DOHH2 (cell line): Measurements from ENCODE around the gene BSN.

Source experiments
- H3F3A ChIP-seq: fragments of 200-600 bp; sonication (generic), shearing (Covaris generic); 2 replicates; pipeline ENCODE4 v1.6.0; 2016; ENCODE audit warnings: antibody characterized with exemption, mild to moderate bottlenecking; ENCODE audit not compliant: control insufficient read depth, insufficient read depth
- H3K27ac ChIP-seq: fragments of 200-600 bp; sonication (generic); 2 replicates; pipeline ENCODE4 v1.5.1; 2014; ENCODE audit warnings: low read depth, mild to moderate bottlenecking, low read length, moderate library complexity
- H3K27me3 ChIP-seq: fragments of 200-600 bp; sonication (generic); 2 replicates; pipeline ENCODE4 v1.6.1; 2014; ENCODE audit warnings: mild to moderate bottlenecking, low read length, mixed read lengths; ENCODE audit not compliant: control insufficient read depth
- H3K36me3 ChIP-seq: fragments of 200-600 bp; sonication (generic); 2 replicates; pipeline ENCODE4 v1.6.1; 2014; ENCODE audit warnings: mild to moderate bottlenecking, low read length, moderate library complexity, mixed read lengths; ENCODE audit not compliant: control insufficient read depth
- H3K4me1 ChIP-seq: fragments of 200-600 bp; sonication (generic); 2 replicates; pipeline ENCODE4 v1.6.1; 2014; ENCODE audit warnings: mild to moderate bottlenecking, low read length, mixed read lengths; ENCODE audit not compliant: control insufficient read depth
- H3K4me2 ChIP-seq: fragments of 200-600 bp; sonication (generic); 2 replicates; pipeline ENCODE4 v1.6.0; 2014; ENCODE audit warnings: mild to moderate bottlenecking, low read length, moderate library complexity
- H3K4me3 ChIP-seq: fragments of 200-600 bp; sonication (generic); 2 replicates; pipeline ENCODE4 v1.5.1; 2014; ENCODE audit warnings: mild to moderate bottlenecking, low read length, mixed read lengths
- H3K79me2 ChIP-seq: fragments of 200-600 bp; sonication (generic); 2 replicates; pipeline ENCODE4 v1.6.1; 2014; ENCODE audit warnings: mild to moderate bottlenecking, low read length, mixed read lengths; ENCODE audit not compliant: control insufficient read depth
- H3K9me2 ChIP-seq: fragments of 200-600 bp; sonication (generic); replicated peaks from 2 replicates; pipeline ENCODE4 v1.6.1; 2014; ENCODE audit warnings: mild to moderate bottlenecking, low read length, mixed read lengths; ENCODE audit not compliant: control insufficient read depth
- H3K9me3 ChIP-seq: fragments of 200-600 bp; sonication (generic); 2 replicates; pipeline ENCODE4 v1.6.1; 2014; ENCODE audit warnings: antibody characterized with exemption, low read length, mixed read lengths; ENCODE audit not compliant: control insufficient read depth, insufficient read depth
- H4K20me1 ChIP-seq: fragments of 200-600 bp; sonication (generic); 2 replicates; pipeline ENCODE4 v1.6.0; 2014; ENCODE audit warnings: low read depth, mild to moderate bottlenecking, antibody characterized with exemption, low read length, moderate library complexity; ENCODE audit not compliant: control insufficient read depth, insufficient read depth
- EZH2phosphoT487 ChIP-seq: fragments of 200-600 bp; sonication (generic); IDR thresholded peaks from 2 replicates; pipeline ENCODE4 v1.6.1; 2017; ENCODE audit warnings: borderline replicate concordance, mild to moderate bottlenecking, antibody characterized with exemption, low read length, moderate library complexity, mixed read lengths
- TF ChIP-seq, protein P1 (sequence below): fragments of 200-600 bp; sonication (generic); IDR thresholded peaks from one replicate; pipeline ENCODE4 v1.5.1; 2014; ENCODE audit warnings: antibody characterized with exemption, mild to moderate bottlenecking, low read depth, low read length; ENCODE audit not compliant: poor library complexity, severe bottlenecking

BSN gene

DNA sequence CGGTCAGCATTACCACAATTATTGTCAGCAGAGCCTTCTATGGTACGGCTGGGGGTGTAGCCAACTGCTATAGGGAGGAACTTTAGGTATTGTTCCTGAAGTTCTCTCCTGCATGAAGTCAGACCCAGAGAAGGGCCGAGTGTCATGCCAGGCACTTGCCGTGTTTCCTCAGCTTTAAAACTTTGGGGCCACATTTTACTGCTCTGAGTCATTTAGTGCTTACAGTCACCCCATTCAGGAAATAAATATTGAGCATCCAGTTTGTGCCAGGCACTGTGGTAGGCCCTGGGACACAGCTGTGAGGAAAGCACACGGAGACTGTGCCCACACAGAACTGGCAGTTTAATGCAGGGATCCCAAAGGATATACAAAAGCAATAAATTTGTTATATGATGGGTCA is 65.4 kb downstream of the BSN start:
- H3K4me1 ChIP-seq = no peaks in the 10 kb centered on the region
- H3K4me2 ChIP-seq = no peak overlapping the region
- no peaks in the 10 kb centered on the region for H4K20me1 ChIP-seq
- TF ChIP-seq, protein P1, sequence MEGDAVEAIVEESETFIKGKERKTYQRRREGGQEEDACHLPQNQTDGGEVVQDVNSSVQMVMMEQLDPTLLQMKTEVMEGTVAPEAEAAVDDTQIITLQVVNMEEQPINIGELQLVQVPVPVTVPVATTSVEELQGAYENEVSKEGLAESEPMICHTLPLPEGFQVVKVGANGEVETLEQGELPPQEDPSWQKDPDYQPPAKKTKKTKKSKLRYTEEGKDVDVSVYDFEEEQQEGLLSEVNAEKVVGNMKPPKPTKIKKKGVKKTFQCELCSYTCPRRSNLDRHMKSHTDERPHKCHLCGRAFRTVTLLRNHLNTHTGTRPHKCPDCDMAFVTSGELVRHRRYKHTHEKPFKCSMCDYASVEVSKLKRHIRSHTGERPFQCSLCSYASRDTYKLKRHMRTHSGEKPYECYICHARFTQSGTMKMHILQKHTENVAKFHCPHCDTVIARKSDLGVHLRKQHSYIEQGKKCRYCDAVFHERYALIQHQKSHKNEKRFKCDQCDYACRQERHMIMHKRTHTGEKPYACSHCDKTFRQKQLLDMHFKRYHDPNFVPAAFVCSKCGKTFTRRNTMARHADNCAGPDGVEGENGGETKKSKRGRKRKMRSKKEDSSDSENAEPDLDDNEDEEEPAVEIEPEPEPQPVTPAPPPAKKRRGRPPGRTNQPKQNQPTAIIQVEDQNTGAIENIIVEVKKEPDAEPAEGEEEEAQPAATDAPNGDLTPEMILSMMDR = no peak
- TF ChIP-seq EZH2phosphoT487 = no peak
- no peak overlapping the region for H3K4me3 ChIP-seq
- peaks cover 6% of the 10 kb centered on the region; the same call in 1 of the 2 replicates for H3K27me3 ChIP-seq
- H3K27ac ChIP-seq = no peak overlapping the region
- no peaks in the 10 kb centered on the region for H3K9me2 ChIP-seq
- H3K79me2 ChIP-seq = no peaks in the 10 kb centered on the region
- H3K36me3 ChIP-seq = no peaks in the 10 kb centered on the region
- no peaks in the 10 kb centered on the region for H3K9me3 ChIP-seq
- H3F3A ChIP-seq = no peaks in the 10 kb centered on the region

DNA sequence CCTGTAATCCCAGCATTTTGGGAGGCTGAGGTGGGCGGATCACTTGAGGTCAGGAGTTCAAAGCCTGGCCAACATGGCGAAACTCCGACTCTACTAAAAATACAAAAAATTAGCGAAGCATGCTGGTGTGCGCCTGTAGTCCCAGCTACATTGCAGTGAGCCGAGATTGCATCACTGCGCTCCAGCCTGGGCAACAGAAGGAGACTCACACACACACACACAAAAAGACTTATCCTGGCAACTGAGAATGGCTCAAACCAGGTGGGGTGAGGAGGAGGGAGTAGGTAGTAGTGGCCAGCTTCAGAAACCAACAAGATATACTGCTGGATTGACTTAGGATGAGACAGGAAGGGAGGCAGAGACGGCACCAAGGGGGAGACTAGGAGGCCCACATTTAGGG is 66.5 kb downstream of the BSN start:
- no peak for TF ChIP-seq EZH2phosphoT487
- TF ChIP-seq, protein P1 = no peak

DNA sequence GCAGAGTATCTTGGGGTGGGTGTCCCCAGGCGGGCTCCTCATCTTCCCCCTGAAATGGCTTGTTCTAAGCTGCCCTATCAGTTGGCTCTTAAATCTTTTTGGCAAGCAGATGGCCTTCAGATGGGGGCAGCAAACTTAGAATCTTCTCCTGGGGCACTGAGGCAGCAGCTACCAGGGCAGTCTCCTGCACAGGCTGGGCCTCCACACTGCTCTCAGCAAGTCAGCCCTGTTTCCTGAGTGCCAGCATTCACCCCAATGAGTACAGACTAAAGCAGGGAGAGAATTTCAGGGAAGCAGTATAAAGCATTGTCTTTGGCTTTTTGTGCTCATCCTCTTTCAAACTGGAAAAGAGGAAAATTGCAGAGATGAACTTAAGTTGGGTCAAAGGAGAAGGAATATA is 68.8 kb downstream of the BSN start:
- no peak overlapping the region for H3K27ac ChIP-seq
- H3K79me2 ChIP-seq = no peaks in the 10 kb centered on the region
- no peak overlapping the region for H3K4me3 ChIP-seq
- no peaks in the 10 kb centered on the region for H4K20me1 ChIP-seq
- no peaks in the 10 kb centered on the region for H3F3A ChIP-seq
- TF ChIP-seq, protein P1 = no peak
- H3K4me1 ChIP-seq = no peaks in the 10 kb centered on the region
- H3K4me2 ChIP-seq = no peak overlapping the region
- H3K27me3 ChIP-seq = peaks cover 11% of the 10 kb centered on the region; the same call in 1 of the 2 replicates
- no peaks in the 10 kb centered on the region for H3K9me2 ChIP-seq
- H3K9me3 ChIP-seq = no peaks in the 10 kb centered on the region
- H3K36me3 ChIP-seq = no peaks in the 10 kb centered on the region

More for the DNA sequence above, 66.5 kb downstream of the BSN start:
- no peaks in the 10 kb centered on the region for H3K36me3 ChIP-seq
- no peaks in the 10 kb centered on the region for H3K9me2 ChIP-seq
- no peaks in the 10 kb centered on the region for H3K4me1 ChIP-seq
- no peaks in the 10 kb centered on the region for H3F3A ChIP-seq
- H3K79me2 ChIP-seq = no peaks in the 10 kb centered on the region
- peaks cover 6% of the 10 kb centered on the region; the same call in 1 of the 2 replicates for H3K27me3 ChIP-seq
- no peak overlapping the region for H3K4me3 ChIP-seq
- H3K27ac ChIP-seq = no peak overlapping the region
- no peak overlapping the region for H3K4me2 ChIP-seq
- no peaks in the 10 kb centered on the region for H4K20me1 ChIP-seq
- no peaks in the 10 kb centered on the region for H3K9me3 ChIP-seq

DNA sequence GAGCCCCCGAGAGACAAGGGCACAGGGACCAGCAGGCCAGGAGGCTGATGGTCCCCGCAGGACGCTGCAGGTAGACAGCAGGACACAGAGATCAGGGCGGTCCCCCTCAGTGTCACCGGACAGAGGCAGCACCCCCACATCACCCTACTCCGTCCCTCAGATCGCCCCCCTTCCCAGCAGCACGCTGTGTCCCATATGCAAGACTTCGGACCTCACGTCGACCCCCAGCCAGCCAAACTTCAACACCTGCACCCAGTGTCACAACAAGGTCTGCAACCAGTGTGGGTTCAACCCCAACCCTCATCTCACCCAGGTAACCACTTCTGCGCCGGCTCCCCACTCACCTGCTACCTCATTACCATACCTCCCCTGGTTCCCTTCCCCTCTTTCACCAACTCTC is 70.8 kb downstream of the BSN start:
- Histone ChIP-seq H3K27me3 (peaks cover 11% of the 10 kb centered on the region; the same call in 1 of the 2 replicates), H3K36me3 (no peaks in the 10 kb centered on the region), H3F3A (no peaks in the 10 kb centered on the region), H4K20me1 (no peaks in the 10 kb centered on the region), H3K4me1 (no peaks in the 10 kb centered on the region), H3K4me2 (no peak overlapping the region), H3K4me3 (no peak overlapping the region), H3K9me3 (no peaks in the 10 kb centered on the region), H3K79me2 (no peaks in the 10 kb centered on the region), H3K27ac (no peak overlapping the region), H3K9me2 (no peaks in the 10 kb centered on the region)
- TF ChIP-seq, protein P1 = no peak
- no peak for TF ChIP-seq EZH2phosphoT487
